22Rv1 (cell line): ENCODE measurements around the gene DEAF1.

ENCODE experiments used
- CTCF ChIP-seq: fragments of 450-650 bp; IDR thresholded peaks from 2 replicates; pipeline ENCODE4 v1.5.1; 2017; ENCODE audit warnings: mild to moderate bottlenecking
- ZFX ChIP-seq: fragments of 450-650 bp; IDR thresholded peaks from 2 replicates; pipeline ENCODE4 v1.6.1; 2017; ENCODE audit warnings: antibody characterized with exemption, borderline replicate concordance

- TF ChIP-seq CTCF (no peak), ZFX (no peak)
These were observed 49.5 kb downstream of the DEAF1 start for GRCh38 chr11:645536-645935.
